ENCODE data around the gene ZNF133.

The ZNF133 gene

DNA sequence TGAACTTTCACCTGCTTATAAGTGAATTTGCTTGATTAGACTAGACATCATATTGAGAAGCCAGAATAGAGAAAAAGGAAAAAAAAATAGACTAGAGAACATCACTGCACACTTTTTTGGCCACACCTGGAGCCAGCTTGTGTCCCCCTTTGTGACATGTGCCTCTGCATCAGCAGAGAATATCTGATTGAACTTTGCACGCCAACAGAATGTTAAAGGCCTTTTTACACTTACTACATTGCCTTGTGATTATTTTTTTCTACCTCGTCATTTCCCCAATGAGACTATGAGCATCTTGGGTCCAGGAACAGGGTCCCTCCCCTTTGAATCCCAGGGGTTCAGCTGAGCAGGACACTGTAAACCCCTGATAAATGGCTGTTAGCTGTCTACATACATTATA lies 17.2 kb upstream of the ZNF133 start:
- TF ChIP-seq, protein P1, sequence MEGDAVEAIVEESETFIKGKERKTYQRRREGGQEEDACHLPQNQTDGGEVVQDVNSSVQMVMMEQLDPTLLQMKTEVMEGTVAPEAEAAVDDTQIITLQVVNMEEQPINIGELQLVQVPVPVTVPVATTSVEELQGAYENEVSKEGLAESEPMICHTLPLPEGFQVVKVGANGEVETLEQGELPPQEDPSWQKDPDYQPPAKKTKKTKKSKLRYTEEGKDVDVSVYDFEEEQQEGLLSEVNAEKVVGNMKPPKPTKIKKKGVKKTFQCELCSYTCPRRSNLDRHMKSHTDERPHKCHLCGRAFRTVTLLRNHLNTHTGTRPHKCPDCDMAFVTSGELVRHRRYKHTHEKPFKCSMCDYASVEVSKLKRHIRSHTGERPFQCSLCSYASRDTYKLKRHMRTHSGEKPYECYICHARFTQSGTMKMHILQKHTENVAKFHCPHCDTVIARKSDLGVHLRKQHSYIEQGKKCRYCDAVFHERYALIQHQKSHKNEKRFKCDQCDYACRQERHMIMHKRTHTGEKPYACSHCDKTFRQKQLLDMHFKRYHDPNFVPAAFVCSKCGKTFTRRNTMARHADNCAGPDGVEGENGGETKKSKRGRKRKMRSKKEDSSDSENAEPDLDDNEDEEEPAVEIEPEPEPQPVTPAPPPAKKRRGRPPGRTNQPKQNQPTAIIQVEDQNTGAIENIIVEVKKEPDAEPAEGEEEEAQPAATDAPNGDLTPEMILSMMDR (IDR thresholded peaks at IDR 0.05), result no peak

DNA sequence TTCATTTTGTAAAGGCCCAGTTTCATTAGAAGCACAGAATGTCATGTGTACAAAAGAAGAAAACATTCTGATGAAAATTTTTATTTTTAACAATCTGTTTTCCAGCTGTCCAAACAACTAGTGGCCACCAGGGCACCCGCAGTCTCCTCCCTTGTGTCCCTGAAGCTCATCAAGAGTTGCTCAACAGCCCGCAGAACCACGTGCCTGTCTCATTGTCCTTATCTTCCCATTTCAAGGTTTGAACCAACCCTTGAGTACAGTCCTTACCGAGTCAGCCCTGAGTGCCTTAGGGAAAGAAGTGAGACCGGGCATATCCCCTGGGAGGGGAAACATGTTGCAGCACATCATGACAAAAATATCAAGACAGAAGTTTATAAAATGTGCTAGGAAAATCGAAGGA lies 15.9 kb upstream of the ZNF133 start:
- TF ChIP-seq, protein P1 (IDR thresholded peaks at IDR 0.05), result no peak

DNA sequence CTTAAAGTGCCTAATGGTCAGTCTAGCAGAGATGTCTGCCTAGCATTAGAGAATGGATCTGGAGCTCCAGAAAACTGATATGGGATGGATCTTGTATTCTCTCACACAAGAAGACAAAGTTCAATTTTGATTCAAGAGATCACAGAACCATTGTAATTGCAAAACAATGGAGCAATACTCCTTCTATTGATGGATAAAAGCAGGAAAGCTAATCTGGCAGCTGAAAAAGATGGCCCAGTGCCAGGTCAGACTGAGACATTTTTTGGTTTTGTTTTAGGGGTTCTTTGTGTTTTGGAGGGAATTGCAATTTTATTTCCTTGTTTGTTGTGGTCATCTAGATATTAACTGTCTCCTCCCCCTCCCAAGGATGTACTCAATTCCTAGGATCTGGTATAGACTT lies 14.6 kb upstream of the ZNF133 start:
- TF ChIP-seq, protein P1 (IDR thresholded peaks at IDR 0.05), result no peak

DNA sequence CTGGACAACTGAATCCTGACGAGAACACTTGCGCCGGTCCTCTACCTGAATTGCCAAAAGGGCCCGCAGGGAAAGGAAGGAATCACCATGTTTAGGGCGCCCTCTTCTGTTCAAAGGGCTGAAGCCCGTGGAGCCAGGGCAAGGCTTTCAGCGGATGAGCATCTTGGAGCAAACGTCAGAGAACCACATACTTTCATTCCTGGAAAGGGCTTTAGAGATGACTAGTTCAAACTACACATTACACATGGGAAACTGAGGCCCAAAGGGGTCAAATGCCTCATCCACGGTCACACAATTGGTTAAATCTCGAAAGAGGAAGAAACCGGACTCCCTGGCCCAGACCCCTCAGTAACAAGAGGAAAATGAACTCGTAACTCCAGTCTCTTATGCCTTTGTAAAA lies 11.5 kb upstream of the ZNF133 start:
- TF ChIP-seq, protein P1 (IDR thresholded peaks at IDR 0.05), result peak; percentile 93

DNA sequence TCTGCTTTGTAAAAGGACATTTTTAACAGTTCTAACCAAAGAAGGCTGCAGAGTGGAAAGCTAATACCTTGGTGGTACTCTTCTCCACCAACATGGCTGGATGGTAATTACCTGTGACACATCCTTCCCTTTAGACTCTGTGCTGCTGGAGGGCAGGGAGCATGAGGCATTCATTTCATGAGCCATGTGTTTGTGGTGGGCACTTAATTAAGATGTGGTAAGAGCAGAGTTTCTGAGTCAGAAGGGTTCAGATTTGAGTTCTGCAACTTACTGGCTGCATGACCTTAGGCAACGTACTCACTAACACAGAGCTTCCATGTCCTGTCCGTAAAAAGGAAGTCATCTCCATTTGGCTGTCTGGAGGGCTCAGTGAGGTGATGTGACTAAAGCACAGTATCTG lies 9.1 kb upstream of the ZNF133 start:
- TF ChIP-seq, protein P1 (IDR thresholded peaks at IDR 0.05), result no peak

DNA sequence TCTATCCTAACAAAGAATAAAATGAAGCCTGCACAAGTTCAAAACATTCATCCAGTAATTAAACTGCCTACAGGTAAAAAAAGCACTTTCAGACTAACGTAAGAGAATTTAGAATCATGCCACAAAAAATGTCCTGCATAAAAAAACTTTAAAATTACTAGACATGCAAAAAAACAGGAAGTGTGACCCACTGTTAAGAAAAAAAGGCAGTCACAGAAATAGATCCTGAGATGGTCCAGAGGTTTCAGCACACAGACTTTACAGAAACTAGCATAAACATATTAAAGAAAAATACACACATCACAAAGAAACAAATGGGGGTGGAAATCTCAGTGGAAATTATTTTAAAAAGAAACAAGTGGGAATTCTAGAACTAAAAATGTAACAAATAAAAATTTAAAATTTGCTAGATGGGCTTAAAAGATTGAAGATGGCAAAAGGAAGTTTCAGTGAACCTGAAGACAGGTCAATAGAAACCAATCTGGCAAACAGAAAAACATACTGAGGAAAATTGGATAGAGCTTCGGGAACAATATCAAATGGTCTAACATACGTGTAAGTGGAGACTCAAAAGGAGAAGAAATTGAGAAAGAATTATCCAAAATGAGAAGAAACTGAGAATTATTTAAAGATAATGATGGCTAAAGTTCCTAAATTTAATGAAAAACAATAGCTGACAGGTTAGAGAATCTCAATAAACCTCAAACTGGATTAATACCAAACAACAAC lies 3.4 kb upstream of the ZNF133 start:
- TF ChIP-seq, protein P1 (IDR thresholded peaks at IDR 0.05), result no peak

DNA sequence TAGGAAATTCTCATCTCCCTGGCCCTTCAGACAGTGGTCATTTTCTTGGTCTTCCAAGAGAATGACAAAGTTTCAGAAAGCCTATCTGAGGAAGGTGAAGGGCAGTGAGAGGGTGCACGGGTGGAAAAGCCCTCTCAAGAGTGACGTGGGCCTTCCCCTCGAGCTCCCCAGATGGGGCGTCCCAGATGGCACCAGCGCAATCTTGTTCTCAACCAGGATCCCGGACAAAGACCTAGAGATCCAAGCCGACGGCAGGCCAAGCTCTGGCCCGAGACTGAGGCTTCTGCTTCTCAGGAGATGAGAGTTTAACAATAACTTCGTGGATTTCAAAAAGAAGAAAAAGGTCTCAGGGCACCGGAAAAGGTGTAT lies 797 bp upstream of the ZNF133 start:
- TF ChIP-seq, protein P1 (IDR thresholded peaks at IDR 0.05), result no peak

All from LNCAP (cell line).